ENCODE data around the gene SNRPA. TPM values are rescaled to one million over a fixed set of nuclear protein-coding genes. Genes with fewer than 3 reads are reported as not detected.

SNRPA gene
- total RNA-seq, 1 donor from 2014 or later, result 130 TPM

GRCh38 chr19:40813182-40813581, 62.2 kb downstream of the SNRPA start:
- peak overlapping the region; percentile 95 for H3K27ac Mint-ChIP-seq
- no peaks in the 10 kb centered on the region for H3K9me3 Mint-ChIP-seq
- H3K36me3 Mint-ChIP-seq, result peaks cover 5% of the 10 kb centered on the region
- TF ChIP-seq, protein P1, sequence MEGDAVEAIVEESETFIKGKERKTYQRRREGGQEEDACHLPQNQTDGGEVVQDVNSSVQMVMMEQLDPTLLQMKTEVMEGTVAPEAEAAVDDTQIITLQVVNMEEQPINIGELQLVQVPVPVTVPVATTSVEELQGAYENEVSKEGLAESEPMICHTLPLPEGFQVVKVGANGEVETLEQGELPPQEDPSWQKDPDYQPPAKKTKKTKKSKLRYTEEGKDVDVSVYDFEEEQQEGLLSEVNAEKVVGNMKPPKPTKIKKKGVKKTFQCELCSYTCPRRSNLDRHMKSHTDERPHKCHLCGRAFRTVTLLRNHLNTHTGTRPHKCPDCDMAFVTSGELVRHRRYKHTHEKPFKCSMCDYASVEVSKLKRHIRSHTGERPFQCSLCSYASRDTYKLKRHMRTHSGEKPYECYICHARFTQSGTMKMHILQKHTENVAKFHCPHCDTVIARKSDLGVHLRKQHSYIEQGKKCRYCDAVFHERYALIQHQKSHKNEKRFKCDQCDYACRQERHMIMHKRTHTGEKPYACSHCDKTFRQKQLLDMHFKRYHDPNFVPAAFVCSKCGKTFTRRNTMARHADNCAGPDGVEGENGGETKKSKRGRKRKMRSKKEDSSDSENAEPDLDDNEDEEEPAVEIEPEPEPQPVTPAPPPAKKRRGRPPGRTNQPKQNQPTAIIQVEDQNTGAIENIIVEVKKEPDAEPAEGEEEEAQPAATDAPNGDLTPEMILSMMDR (conservative IDR thresholded peaks at IDR 0.05), result no peak
- peaks cover 15% of the 10 kb centered on the region for H3K27me3 Mint-ChIP-seq
- peak overlapping the region; percentile 96 for H3K4me3 Mint-ChIP-seq
- no peak for DNase-seq (ENCODE audit: extremely low spot score, unreplicated experiment)
- peaks cover 29% of the 10 kb centered on the region for H3K4me1 Mint-ChIP-seq (ENCODE audit: unreplicated experiment)

Other genes with a start within 250 kb of the SNRPA start
- gene SHKBP1, start 174.3 kb upstream of the SNRPA start, total RNA-seq (ENCODE audit: low replicate concordance), result 54.6 and 55.4 TPM in 2 replicates
- 31.8 and 145 TPM in 2 replicates for gene LTBP4, start 149.8 kb upstream of the SNRPA start, total RNA-seq (ENCODE audit: low replicate concordance)
- 16.2 and 28.9 TPM in 2 replicates for gene NUMBL, start 60.6 kb upstream of the SNRPA start, total RNA-seq (ENCODE audit: low replicate concordance)
- 39.9 and 48.4 TPM in 2 replicates for gene COQ8B, start 34.3 kb upstream of the SNRPA start, total RNA-seq (ENCODE audit: low replicate concordance)
- 22.4 and 46.1 TPM in 2 replicates for gene ITPKC, start 34.1 kb upstream of the SNRPA start, total RNA-seq (ENCODE audit: low replicate concordance)
- gene ACTMAP, start 726 bp upstream of the SNRPA start, total RNA-seq (ENCODE audit: low replicate concordance), result 9.6 and 16.0 TPM in 2 replicates
- gene MIA, start 24.3 kb downstream of the SNRPA start, total RNA-seq (ENCODE audit: low replicate concordance), result 1.7 and 3.2 TPM in 2 replicates
- gene RAB4B, start 27.0 kb downstream of the SNRPA start, total RNA-seq (ENCODE audit: low replicate concordance), result 10.4 and 12.4 TPM in 2 replicates
- gene EGLN2, start 48.0 kb downstream of the SNRPA start, total RNA-seq (ENCODE audit: low replicate concordance), result 83.4 and 83.8 TPM in 2 replicates
- gene CYP2A6, start 99.2 kb downstream of the SNRPA start, total RNA-seq (ENCODE audit: low replicate concordance), result not detected in 2 replicates
- not detected in 2 replicates for gene CYP2A7, start 131.0 kb downstream of the SNRPA start, total RNA-seq (ENCODE audit: low replicate concordance)
- 0.53 and 1.2 TPM in 2 replicates for gene CYP2B6, start 240.1 kb downstream of the SNRPA start, total RNA-seq (ENCODE audit: low replicate concordance)